Panc1 (cell line): ENCODE measurements around the gene EID3. TPM values are rescaled to one million over a fixed set of nuclear protein-coding genes. Genes with fewer than 3 reads are reported as not detected.
A peak's percentile ranks its signal among the peaks of the same experiment; 100 is the strongest.

ENCODE experiments used
- ATAC-seq: fragments of 200-7000 bp; cut with Tn5 transposase; 2 replicates; pipeline ENCODE4 v1.9.1; 2020; ENCODE audit warnings: mild to moderate bottlenecking, moderate library complexity
- BruUV-seq: library from RNA; stranded (reverse); fragments of 400-500 nt; replicated peaks from 2 replicates; lab custom pipeline; 2021; lab: Mats Ljungman, UMichigan
- CTCF ChIA-PET: fragments of 300-600 bp; sonication (Branson Sonifier 250); formaldehyde crosslinking; loops from one replicate; lab custom pipeline; 2022; ENCODE audit warnings: antibody characterized with exemption; lab: Charles Lee
- POLR2A ChIA-PET: fragments of 300-600 bp; sonication (Branson Sonifier 250); formaldehyde crosslinking; loops from one replicate; lab custom pipeline; 2022; ENCODE audit warnings: antibody characterized with exemption; lab: Charles Lee
- DNase-seq: peaks from one replicate; pipeline ENCODE4 v3.0.0-alpha.2; 2010; ENCODE audit warnings: low read depth, low spot score
- H3K27ac ChIP-seq: 2 replicates; pipeline ENCODE4 v1.5.1; 2011; ENCODE audit warnings: mild to moderate bottlenecking, low read length, inconsistent platforms
- H3K27me3 ChIP-seq: fragments of 200-500 bp; sonication (Bioruptor generic); 2 replicates; pipeline ENCODE4 v1.6.0; 2014; ENCODE audit warnings: low read length, inconsistent platforms; ENCODE audit not compliant: control insufficient read depth, insufficient read depth
- H3K36me3 ChIP-seq: fragments of 200-500 bp; sonication (Bioruptor generic); 2 replicates; pipeline ENCODE4 v1.5.1; 2014; ENCODE audit warnings: inconsistent platforms, mild to moderate bottlenecking, low read length, moderate library complexity; ENCODE audit not compliant: control insufficient read depth, insufficient read depth
- H3K4me1 ChIP-seq: 2 replicates; pipeline ENCODE4 v1.5.1; 2011; ENCODE audit warnings: inconsistent platforms, mild to moderate bottlenecking, low read length, moderate library complexity; ENCODE audit not compliant: control insufficient read depth, insufficient read depth
- H3K4me3 ChIP-seq, 2 experiments: 2 replicates each; pipeline ENCODE4 v1.5.1; 2011 to 2012; ENCODE audit warnings: low read depth in 2 of 2, low read length in 2 of 2, mild to moderate bottlenecking in 2 of 2, inconsistent platforms in 1 of 2, moderate library complexity in 1 of 2
- H3K9me3 ChIP-seq: fragments of 200-500 bp; sonication (Bioruptor generic); 2 replicates; pipeline ENCODE4 v1.5.1; 2014; ENCODE audit warnings: low read depth, mild to moderate bottlenecking, inconsistent platforms, low read length, moderate library complexity; ENCODE audit not compliant: control insufficient read depth, insufficient read depth
- POLR2AphosphoS5 ChIP-seq: IDR thresholded peaks from 2 replicates; pipeline ENCODE4 v1.6.1; 2012; ENCODE audit warnings: mild to moderate bottlenecking, low read depth, low read length, moderate library complexity
- SIN3A ChIP-seq: IDR thresholded peaks from 2 replicates; pipeline ENCODE4 v1.6.1; 2012; ENCODE audit warnings: low read depth, mild to moderate bottlenecking, low read length, moderate library complexity, borderline replicate concordance; ENCODE audit not compliant: insufficient read depth
- TCF7L2 ChIP-seq: IDR thresholded peaks from 2 replicates; pipeline ENCODE4 v1.6.1; 2011; ENCODE audit warnings: mild to moderate bottlenecking, low read depth, low read length, inconsistent platforms
- in situ Hi-C: cut with HindIII; loops from 2 replicates; pipeline ENCODE4 v1.10.0; 2016; ENCODE audit warnings: low sequenced_read_pairs, low pct_unique_long_range_greater_than_20kb
- intact Hi-C: fragments of 100-400 bp; cut with micrococcal nuclease; formaldehyde crosslinking; loops from one replicate; pipeline ENCODE4 v1.10.0; 2022; ENCODE audit not compliant: unreplicated experiment
- total RNA-seq: library from RNA; stranded (reverse); gene quantifications from one replicate; pipeline ENCODE4 v1.2.1, GENCODE V29; 2021; ENCODE audit not compliant: unreplicated experiment
- TF ChIP-seq, protein P1 (sequence below), 2 experiments: IDR thresholded peaks; 2 replicates each; pipeline ENCODE4 v1.6.1; 2011 to 2012; ENCODE audit warnings: low read depth in 2 of 2, control low read depth in 1 of 2, low read length in 1 of 2, mild to moderate bottlenecking in 1 of 2, moderate library complexity in 1 of 2; ENCODE audit not compliant: insufficient read depth in 1 of 2
- TF ChIP-seq, protein P2 (sequence below): fragments of 450-650 bp; IDR thresholded peaks from 2 replicates; pipeline ENCODE4 v1.5.1; 2017; ENCODE audit warnings: mild to moderate bottlenecking

Gene EID3
- total RNA-seq, 1 experiment from 2014 or later: 18.5 TPM

DNA sequence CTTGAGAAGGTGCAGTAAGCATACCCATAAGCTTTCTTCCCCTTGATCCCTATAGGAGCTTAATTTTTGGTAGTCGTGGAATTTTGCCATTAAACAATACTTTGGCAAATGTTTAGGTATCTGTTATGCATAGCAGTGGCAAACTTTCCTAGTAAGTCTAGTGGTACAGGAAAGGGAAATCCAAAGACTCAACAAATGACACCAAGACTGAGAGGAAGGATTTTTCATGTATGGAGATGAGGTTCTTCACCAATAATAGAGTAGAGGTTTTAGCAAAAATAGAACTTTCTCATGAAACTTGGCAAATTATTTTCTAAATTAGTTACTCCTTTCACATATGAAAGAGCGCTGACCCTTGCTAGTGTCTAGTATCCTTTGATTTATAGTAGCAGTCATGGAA is 2.8 kb downstream of the EID3 start:
- no peaks in the 10 kb centered on the region for H3K9me3 ChIP-seq
- H3K27ac ChIP-seq: peak overlapping the region; percentile 96
- ChIA-PET CTCF (no interaction called here), POLR2A (interaction anchor here (0.5 kb wide), 1 partner anchor 171 kb away, joined by 3 read pairs; no protein-coding TSS in a partner anchor)
- peak overlapping the region; percentile 57 to 73 for H3K4me3 ChIP-seq
- H3K4me1 ChIP-seq: peaks cover 72% of the 10 kb centered on the region
- in situ Hi-C loops: no loop called here
- peaks cover 22% of the 10 kb centered on the region for H3K36me3 ChIP-seq
- TF ChIP-seq SIN3A (no peak), TCF7L2 (no peak), POLR2AphosphoS5 (0 out of 2 replicates have a peak, but pooled peaks have one; percentile 18)
- TF ChIP-seq, protein P1, sequence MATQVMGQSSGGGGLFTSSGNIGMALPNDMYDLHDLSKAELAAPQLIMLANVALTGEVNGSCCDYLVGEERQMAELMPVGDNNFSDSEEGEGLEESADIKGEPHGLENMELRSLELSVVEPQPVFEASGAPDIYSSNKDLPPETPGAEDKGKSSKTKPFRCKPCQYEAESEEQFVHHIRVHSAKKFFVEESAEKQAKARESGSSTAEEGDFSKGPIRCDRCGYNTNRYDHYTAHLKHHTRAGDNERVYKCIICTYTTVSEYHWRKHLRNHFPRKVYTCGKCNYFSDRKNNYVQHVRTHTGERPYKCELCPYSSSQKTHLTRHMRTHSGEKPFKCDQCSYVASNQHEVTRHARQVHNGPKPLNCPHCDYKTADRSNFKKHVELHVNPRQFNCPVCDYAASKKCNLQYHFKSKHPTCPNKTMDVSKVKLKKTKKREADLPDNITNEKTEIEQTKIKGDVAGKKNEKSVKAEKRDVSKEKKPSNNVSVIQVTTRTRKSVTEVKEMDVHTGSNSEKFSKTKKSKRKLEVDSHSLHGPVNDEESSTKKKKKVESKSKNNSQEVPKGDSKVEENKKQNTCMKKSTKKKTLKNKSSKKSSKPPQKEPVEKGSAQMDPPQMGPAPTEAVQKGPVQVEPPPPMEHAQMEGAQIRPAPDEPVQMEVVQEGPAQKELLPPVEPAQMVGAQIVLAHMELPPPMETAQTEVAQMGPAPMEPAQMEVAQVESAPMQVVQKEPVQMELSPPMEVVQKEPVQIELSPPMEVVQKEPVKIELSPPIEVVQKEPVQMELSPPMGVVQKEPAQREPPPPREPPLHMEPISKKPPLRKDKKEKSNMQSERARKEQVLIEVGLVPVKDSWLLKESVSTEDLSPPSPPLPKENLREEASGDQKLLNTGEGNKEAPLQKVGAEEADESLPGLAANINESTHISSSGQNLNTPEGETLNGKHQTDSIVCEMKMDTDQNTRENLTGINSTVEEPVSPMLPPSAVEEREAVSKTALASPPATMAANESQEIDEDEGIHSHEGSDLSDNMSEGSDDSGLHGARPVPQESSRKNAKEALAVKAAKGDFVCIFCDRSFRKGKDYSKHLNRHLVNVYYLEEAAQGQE (IDR thresholded peaks at IDR 0.05; ENCODE audit: insufficient read depth in 1 of 2, low read depth in 2 of 2, low read length in 1 of 2): no peak
- intact Hi-C loops: loop anchor here (10.0 kb wide), 1 partner anchor 172 kb away; the partner anchor contains the start of gene NFYB
- ATAC-seq (no peak), DNase-seq (no peak)
- no peaks in the 10 kb centered on the region for H3K27me3 ChIP-seq
- BruUV-seq: no TSS peak

DNA sequence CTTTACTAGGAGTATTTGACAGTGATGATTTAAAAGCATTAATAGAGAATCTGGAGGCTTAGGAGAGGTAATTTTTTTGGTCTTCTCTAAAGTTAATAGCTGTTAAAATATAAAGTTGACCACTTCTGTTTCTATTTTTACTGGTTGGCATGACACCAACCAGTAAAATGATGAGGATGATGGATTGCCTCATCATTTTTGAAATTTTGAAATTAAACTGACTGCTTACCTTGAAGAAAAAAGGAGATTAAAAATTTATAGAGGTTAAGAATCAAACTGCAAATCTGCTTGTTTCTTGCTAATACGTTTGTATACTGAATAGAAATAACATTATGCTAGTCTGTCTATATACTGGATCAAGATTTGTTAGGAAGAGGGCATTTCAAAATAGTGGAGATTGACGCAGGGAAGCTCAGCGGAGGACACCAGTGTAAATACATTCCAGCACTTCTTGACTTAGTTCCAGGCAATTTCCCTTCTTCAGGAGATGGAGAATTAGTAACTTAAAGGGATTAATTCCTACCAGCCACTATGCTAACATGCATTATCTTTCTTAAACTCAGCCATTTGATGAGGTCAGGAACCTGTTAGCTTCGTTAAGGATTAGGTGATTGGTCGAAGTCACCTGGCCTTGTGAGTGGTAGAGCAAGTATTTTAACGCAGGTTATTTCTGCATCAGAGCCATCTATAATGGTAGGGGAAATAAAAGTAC is 3.6 kb downstream of the EID3 start:
- Histone ChIP-seq H3K27ac (peak overlapping the region; percentile 96), H3K36me3 (peaks cover 19% of the 10 kb centered on the region), H3K4me1 (peaks cover 66% of the 10 kb centered on the region), H3K4me3 (peak overlapping the region; percentile 57 to 73), H3K9me3 (no peaks in the 10 kb centered on the region), H3K27me3 (no peaks in the 10 kb centered on the region)
- ATAC-seq (no peak), DNase-seq (no peak)
- ChIA-PET CTCF (no interaction called here), POLR2A (interaction anchor here (0.6 kb wide), 1 partner anchor 58 kb away, joined by 10 read pairs; no protein-coding TSS in a partner anchor)
- intact Hi-C loops: loop anchor here (10.0 kb wide), 1 partner anchor 172 kb away; the partner anchor contains the start of gene NFYB
- TF ChIP-seq, protein P2, sequence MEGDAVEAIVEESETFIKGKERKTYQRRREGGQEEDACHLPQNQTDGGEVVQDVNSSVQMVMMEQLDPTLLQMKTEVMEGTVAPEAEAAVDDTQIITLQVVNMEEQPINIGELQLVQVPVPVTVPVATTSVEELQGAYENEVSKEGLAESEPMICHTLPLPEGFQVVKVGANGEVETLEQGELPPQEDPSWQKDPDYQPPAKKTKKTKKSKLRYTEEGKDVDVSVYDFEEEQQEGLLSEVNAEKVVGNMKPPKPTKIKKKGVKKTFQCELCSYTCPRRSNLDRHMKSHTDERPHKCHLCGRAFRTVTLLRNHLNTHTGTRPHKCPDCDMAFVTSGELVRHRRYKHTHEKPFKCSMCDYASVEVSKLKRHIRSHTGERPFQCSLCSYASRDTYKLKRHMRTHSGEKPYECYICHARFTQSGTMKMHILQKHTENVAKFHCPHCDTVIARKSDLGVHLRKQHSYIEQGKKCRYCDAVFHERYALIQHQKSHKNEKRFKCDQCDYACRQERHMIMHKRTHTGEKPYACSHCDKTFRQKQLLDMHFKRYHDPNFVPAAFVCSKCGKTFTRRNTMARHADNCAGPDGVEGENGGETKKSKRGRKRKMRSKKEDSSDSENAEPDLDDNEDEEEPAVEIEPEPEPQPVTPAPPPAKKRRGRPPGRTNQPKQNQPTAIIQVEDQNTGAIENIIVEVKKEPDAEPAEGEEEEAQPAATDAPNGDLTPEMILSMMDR: no peak
- no peak for TF ChIP-seq POLR2AphosphoS5
- no peak for TF ChIP-seq TCF7L2
- TF ChIP-seq, protein P1 (IDR thresholded peaks at IDR 0.05; ENCODE audit: insufficient read depth in 1 of 2, low read depth in 2 of 2, low read length in 1 of 2): no peak
- TF ChIP-seq SIN3A: no peak
- in situ Hi-C loops: no loop called here
- no TSS peak for BruUV-seq
